Retina (tissue), 1 donor: ENCODE data around the gene PRSS16.
A peak's percentile ranks its signal among the peaks of the same experiment; 100 is the strongest.

ENCODE experiments used
- DNase-seq: peaks from one replicate; pipeline ENCODE4 v3.0.0-alpha.2; 2016

Gene PRSS16

GRCh38 chr6:27286141-27286540, 38.6 kb downstream of the PRSS16 start:
- no peak for DNase-seq

GRCh38 chr6:27287751-27288135, 40.2 kb downstream of the PRSS16 start:
- DNase-seq: no peak

GRCh38 chr6:27288136-27289044, 40.9 kb downstream of the PRSS16 start:
- DNase-seq: peak; percentile 67

- DNase-seq: peak; percentile 65
These were observed 42.8 kb downstream of the PRSS16 start for GRCh38 chr6:27290065-27290849.

GRCh38 chr6:27290850-27291208, 43.3 kb downstream of the PRSS16 start:
- peak; percentile 59 for DNase-seq

GRCh38 chr6:27293436-27294098, 46.1 kb downstream of the PRSS16 start:
- DNase-seq: no peak

GRCh38 chr6:27294409-27294808, 46.9 kb downstream of the PRSS16 start:
- no peak for DNase-seq

GRCh38 chr6:27295301-27296079, 48.0 kb downstream of the PRSS16 start:
- DNase-seq: no peak

GRCh38 chr6:27296106-27296783, 48.7 kb downstream of the PRSS16 start:
- peak; percentile 76 for DNase-seq

GRCh38 chr6:27297484-27297856, 50.0 kb downstream of the PRSS16 start:
- no peak for DNase-seq

GRCh38 chr6:27297857-27298730, 50.6 kb downstream of the PRSS16 start:
- no peak for DNase-seq

- DNase-seq: no peak
These were observed 56.2 kb downstream of the PRSS16 start for GRCh38 chr6:27303613-27304272.
